ENCODE data around the gene ITGA8. TPM values are rescaled to one million over a fixed set of nuclear protein-coding genes. Genes with fewer than 3 reads are reported as not detected.

ITGA8 gene
- total and polyA plus RNA-seq, 9 of the 15 experiments (the other 6 are each of a cell fraction or from before 2014, with no cell fraction given): 0.01 to 0.07 (median 0.04) TPM; not detected in 5

DNA sequence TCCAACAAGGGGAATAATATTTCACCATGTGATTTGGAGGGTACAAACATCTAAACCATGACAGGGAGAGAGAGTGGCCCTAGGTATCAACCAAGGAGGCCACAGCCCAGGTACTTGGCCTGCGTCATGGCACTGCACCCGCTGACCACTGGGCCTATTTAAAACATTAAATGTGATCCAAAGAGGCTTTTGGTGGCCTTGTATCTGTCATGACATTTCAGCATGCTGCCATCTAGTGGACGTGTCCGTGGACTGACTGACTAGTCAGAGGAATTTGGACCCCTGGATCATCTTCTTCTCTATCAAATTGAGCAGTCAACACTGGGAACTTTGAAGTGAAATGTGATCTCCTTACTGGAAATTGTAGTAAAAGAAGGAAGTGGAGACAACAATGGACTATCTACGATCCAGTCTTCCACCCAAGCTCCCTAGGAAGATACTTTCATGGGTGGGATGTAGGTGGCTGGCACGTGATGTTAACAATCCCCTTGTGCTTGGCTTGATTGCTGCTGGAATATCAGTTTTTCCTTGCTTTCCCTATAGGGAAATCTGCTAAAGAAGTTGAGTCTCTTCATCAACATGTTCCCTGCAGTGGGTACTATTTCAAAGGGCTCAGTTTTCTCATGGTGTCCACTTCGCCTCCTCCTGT, 24.6 kb upstream of the ITGA8 start (continued):
- TF ChIP-seq, protein P1, sequence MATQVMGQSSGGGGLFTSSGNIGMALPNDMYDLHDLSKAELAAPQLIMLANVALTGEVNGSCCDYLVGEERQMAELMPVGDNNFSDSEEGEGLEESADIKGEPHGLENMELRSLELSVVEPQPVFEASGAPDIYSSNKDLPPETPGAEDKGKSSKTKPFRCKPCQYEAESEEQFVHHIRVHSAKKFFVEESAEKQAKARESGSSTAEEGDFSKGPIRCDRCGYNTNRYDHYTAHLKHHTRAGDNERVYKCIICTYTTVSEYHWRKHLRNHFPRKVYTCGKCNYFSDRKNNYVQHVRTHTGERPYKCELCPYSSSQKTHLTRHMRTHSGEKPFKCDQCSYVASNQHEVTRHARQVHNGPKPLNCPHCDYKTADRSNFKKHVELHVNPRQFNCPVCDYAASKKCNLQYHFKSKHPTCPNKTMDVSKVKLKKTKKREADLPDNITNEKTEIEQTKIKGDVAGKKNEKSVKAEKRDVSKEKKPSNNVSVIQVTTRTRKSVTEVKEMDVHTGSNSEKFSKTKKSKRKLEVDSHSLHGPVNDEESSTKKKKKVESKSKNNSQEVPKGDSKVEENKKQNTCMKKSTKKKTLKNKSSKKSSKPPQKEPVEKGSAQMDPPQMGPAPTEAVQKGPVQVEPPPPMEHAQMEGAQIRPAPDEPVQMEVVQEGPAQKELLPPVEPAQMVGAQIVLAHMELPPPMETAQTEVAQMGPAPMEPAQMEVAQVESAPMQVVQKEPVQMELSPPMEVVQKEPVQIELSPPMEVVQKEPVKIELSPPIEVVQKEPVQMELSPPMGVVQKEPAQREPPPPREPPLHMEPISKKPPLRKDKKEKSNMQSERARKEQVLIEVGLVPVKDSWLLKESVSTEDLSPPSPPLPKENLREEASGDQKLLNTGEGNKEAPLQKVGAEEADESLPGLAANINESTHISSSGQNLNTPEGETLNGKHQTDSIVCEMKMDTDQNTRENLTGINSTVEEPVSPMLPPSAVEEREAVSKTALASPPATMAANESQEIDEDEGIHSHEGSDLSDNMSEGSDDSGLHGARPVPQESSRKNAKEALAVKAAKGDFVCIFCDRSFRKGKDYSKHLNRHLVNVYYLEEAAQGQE (IDR thresholded peaks at IDR 0.05; ENCODE audit: borderline replicate concordance): peak; percentile 37; the same call in 1 of the 2 replicates
- TF ChIP-seq, protein P1 (CRISPR knock-in tag; IDR thresholded peaks at IDR 0.05; ENCODE audit: low read depth): no peak
- TF ChIP-seq MXI1 (IDR thresholded peaks at IDR 0.05; ENCODE audit: low read depth, low read length) (no peak), RAD21 (CRISPR knock-in tag; conservative IDR thresholded peaks at IDR 0.05 in 1 of 2, IDR thresholded peaks at IDR 0.05 in 1 of 2) (peak; percentile 47 to 74), ZNF232 (CRISPR knock-in tag; IDR thresholded peaks at IDR 0.05) (no peak), SMAD4 (CRISPR knock-in tag; conservative IDR thresholded peaks at IDR 0.05) (no peak), SMC3 (conservative IDR thresholded peaks at IDR 0.05; ENCODE audit: insufficient read depth, low read depth, low read length) (peak; percentile 68), HDGF (IDR thresholded peaks at IDR 0.05) (no peak), BCOR (IDR thresholded peaks at IDR 0.05) (no peak)
- TF ChIP-seq, protein P2, sequence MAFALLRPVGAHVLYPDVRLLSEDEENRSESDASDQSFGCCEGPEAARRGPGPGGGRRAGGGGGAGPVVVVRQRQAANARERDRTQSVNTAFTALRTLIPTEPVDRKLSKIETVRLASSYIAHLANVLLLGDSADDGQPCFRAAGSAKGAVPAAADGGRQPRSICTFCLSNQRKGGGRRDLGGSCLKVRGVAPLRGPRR (CRISPR knock-in tag; IDR thresholded peaks at IDR 0.05): no peak
- TF ChIP-seq, protein P3, sequence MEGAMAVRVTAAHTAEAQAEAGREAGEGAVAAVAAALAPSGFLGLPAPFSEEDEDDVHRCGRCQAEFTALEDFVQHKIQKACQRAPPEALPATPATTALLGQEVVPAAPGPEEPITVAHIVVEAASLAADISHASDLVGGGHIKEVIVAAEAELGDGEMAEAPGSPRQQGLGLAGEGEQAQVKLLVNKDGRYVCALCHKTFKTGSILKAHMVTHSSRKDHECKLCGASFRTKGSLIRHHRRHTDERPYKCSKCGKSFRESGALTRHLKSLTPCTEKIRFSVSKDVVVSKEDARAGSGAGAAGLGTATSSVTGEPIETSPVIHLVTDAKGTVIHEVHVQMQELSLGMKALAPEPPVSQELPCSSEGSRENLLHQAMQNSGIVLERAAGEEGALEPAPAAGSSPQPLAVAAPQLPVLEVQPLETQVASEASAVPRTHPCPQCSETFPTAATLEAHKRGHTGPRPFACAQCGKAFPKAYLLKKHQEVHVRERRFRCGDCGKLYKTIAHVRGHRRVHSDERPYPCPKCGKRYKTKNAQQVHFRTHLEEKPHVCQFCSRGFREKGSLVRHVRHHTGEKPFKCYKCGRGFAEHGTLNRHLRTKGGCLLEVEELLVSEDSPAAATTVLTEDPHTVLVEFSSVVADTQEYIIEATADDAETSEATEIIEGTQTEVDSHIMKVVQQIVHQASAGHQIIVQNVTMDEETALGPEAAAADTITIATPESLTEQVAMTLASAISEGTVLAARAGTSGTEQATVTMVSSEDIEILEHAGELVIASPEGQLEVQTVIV (CRISPR knock-in tag; IDR thresholded peaks at IDR 0.05; ENCODE audit: borderline replicate concordance): no peak
- TF ChIP-seq, protein P4, sequence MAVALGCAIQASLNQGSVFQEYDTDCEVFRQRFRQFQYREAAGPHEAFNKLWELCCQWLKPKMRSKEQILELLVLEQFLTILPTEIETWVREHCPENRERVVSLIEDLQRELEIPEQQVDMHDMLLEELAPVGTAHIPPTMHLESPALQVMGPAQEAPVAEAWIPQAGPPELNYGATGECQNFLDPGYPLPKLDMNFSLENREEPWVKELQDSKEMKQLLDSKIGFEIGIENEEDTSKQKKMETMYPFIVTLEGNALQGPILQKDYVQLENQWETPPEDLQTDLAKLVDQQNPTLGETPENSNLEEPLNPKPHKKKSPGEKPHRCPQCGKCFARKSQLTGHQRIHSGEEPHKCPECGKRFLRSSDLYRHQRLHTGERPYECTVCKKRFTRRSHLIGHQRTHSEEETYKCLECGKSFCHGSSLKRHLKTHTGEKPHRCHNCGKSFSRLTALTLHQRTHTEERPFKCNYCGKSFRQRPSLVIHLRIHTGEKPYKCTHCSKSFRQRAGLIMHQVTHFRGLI (CRISPR knock-in tag; IDR thresholded peaks at IDR 0.05): no peak
- TF ChIP-seq, protein P5, sequence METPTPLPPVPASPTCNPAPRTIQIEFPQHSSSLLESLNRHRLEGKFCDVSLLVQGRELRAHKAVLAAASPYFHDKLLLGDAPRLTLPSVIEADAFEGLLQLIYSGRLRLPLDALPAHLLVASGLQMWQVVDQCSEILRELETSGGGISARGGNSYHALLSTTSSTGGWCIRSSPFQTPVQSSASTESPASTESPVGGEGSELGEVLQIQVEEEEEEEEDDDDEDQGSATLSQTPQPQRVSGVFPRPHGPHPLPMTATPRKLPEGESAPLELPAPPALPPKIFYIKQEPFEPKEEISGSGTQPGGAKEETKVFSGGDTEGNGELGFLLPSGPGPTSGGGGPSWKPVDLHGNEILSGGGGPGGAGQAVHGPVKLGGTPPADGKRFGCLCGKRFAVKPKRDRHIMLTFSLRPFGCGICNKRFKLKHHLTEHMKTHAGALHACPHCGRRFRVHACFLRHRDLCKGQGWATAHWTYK (CRISPR knock-in tag; IDR thresholded peaks at IDR 0.05): no peak
